Erythroblast (primary cell): ENCODE measurements around the gene CEP70.

ENCODE experiments used
- DNase-seq, 2 experiments: peaks; one replicate each; lab custom pipeline; 2025; lab: John Stamatoyannopoulos, UW
- GATA1 ChIP-seq: IDR thresholded peaks from 2 replicates; pipeline ENCODE4 v1.6.1; 2011; ENCODE audit warnings: low read depth, mild to moderate bottlenecking, control low read depth, low read length, moderate library complexity
- POLR2A ChIP-seq: IDR thresholded peaks from 2 replicates; pipeline ENCODE4 v1.6.1; 2011; ENCODE audit warnings: mild to moderate bottlenecking, low read length

The CEP70 gene

GRCh38 chr3:138448631-138449030 lies 145.4 kb downstream of the CEP70 start:
- DNase-seq = no peak
- TF ChIP-seq GATA1 = no peak
- no peak for TF ChIP-seq POLR2A

- no peak for DNase-seq
- TF ChIP-seq GATA1 (no peak), POLR2A (no peak)
Observed at GRCh38 chr3:138445654-138446053, 148.4 kb downstream of the CEP70 start.

GRCh38 chr3:138445236-138445635 lies 148.8 kb downstream of the CEP70 start:
- DNase-seq = no peak
- TF ChIP-seq GATA1 = no peak
- no peak for TF ChIP-seq POLR2A
